Activated B cell treated with CpG ODN at 0.5 μM for 24 hours (primary cell): Measurements from ENCODE around the gene TMEM181. TPM values are rescaled to one million over a fixed set of nuclear protein-coding genes. Genes with fewer than 3 reads are reported as not detected.

ENCODE experiments used
- ATAC-seq: fragments of 200-7000 bp; cut with Tn5 transposase; one replicate; pipeline ENCODE4 v1.10.0; 2021; ENCODE audit warnings: low read depth, mild to moderate bottlenecking, moderate library complexity
- CTCF ChIA-PET: fragments of 350-600 bp; sonication (Branson Sonifier 250); formaldehyde crosslinking; loops from one replicate; lab custom pipeline; 2021; ENCODE audit warnings: antibody characterized with exemption; lab: Charles Lee
- POLR2A ChIA-PET: fragments of 350-600 bp; sonication (Branson Sonifier 250); formaldehyde crosslinking; loops from one replicate; lab custom pipeline; 2021; ENCODE audit warnings: antibody characterized with exemption; lab: Charles Lee
- DNase-seq: peaks from one replicate; pipeline ENCODE4 v3.0.0; 2022
- H3K27ac Mint-ChIP-seq: one replicate; pipeline ENCODE4 v1.8.0; 2020; ENCODE audit warnings: mixed read lengths
- H3K27me3 Mint-ChIP-seq: one replicate; pipeline ENCODE4 v1.8.0; 2021; ENCODE audit warnings: mixed read lengths
- H3K36me3 Mint-ChIP-seq: one replicate; pipeline ENCODE4 v1.8.0; 2021; ENCODE audit warnings: low read depth, mixed read lengths
- H3K4me1 Mint-ChIP-seq: one replicate; pipeline ENCODE4 v1.8.0; 2021; ENCODE audit warnings: mixed read lengths
- H3K4me3 Mint-ChIP-seq: one replicate; pipeline ENCODE4 v1.8.0; 2020; ENCODE audit warnings: mild to moderate bottlenecking, mixed read lengths
- H3K9me3 Mint-ChIP-seq: one replicate; pipeline ENCODE4 v1.8.0; 2020; ENCODE audit warnings: mixed read lengths
- intact Hi-C: fragments of 100-400 bp; cut with micrococcal nuclease; formaldehyde crosslinking; loops from one replicate; pipeline ENCODE4 v1.15.1; 2024
- total RNA-seq: library from RNA; stranded (reverse); gene quantifications from 2 replicates; pipeline ENCODE4 v1.2.3, GENCODE V29; 2022
- TF ChIP-seq, protein P1 (sequence below): fragments of 200-600 bp; IDR thresholded peaks from one replicate; pipeline ENCODE4 v1.8.0; 2022; ENCODE audit warnings: antibody characterized with exemption, mild to moderate bottlenecking

TMEM181 gene
- total RNA-seq, 1 donor from 2014 or later, result 8.8 TPM

DNA sequence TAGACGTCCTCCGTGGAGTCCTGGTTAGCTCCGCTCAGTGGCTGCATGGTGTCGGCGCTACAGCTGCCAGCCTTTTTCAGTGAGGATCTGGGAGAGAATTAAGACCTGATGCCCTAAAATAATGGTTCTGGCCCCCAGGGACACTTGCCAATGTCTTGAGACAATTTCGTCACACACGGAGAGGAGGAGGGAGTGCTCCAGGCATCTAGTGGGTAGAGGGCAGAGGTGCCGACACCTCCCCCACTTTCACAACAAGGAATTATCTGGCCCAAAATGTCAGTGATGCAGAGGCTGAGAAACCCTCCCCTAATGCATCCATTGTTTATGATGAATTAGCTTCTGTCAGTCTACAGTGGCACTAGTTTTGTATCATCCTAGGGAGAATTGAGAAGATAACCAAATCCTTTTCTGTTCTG is 24.4 kb downstream of the TMEM181 start:
- Mint-ChIP-seq H3K9me3 (no peaks in the 10 kb centered on the region), H3K27me3 (no peaks in the 10 kb centered on the region), H3K4me3 (no peak overlapping the region), H3K4me1 (no peaks in the 10 kb centered on the region), H3K36me3 (peaks cover 74% of the 10 kb centered on the region), H3K27ac (no peak overlapping the region)
- TF ChIP-seq, protein P1, sequence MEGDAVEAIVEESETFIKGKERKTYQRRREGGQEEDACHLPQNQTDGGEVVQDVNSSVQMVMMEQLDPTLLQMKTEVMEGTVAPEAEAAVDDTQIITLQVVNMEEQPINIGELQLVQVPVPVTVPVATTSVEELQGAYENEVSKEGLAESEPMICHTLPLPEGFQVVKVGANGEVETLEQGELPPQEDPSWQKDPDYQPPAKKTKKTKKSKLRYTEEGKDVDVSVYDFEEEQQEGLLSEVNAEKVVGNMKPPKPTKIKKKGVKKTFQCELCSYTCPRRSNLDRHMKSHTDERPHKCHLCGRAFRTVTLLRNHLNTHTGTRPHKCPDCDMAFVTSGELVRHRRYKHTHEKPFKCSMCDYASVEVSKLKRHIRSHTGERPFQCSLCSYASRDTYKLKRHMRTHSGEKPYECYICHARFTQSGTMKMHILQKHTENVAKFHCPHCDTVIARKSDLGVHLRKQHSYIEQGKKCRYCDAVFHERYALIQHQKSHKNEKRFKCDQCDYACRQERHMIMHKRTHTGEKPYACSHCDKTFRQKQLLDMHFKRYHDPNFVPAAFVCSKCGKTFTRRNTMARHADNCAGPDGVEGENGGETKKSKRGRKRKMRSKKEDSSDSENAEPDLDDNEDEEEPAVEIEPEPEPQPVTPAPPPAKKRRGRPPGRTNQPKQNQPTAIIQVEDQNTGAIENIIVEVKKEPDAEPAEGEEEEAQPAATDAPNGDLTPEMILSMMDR, result no peak
- ATAC-seq (no peak), DNase-seq (no peak)
- intact Hi-C loops, result no loop called here
- ChIA-PET CTCF (no interaction called here), POLR2A (no interaction called here)

DNA sequence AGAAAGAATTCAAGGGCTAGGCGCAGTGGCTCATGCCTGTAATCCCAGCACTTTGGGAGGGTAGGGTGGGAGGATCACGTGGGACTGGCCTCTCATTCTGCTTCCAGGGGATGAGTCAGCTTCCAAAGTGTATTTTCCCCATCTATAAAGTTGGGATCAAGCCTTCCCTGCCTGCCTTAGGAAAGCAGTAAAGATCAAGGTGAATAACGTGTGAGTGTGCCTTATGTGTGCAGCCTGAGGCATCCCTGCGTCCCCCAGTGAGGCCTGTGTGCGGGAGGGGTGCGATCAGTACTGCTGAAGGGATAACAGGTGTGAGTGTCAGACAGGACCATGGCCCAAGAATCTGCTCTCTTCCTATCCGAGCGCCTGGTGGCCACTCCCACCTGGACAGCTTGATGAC is 26.8 kb downstream of the TMEM181 start:
- H3K27ac Mint-ChIP-seq, result no peak overlapping the region
- ChIA-PET POLR2A (no interaction called here), CTCF (no interaction called here)
- no peak for DNase-seq
- ATAC-seq, result no peak
- H3K4me3 Mint-ChIP-seq, result no peak overlapping the region
- H3K9me3 Mint-ChIP-seq, result no peaks in the 10 kb centered on the region
- H3K27me3 Mint-ChIP-seq, result no peaks in the 10 kb centered on the region
- H3K36me3 Mint-ChIP-seq, result peaks cover 90% of the 10 kb centered on the region
- TF ChIP-seq, protein P1, result no peak
- intact Hi-C loops, result no loop called here
- H3K4me1 Mint-ChIP-seq, result no peaks in the 10 kb centered on the region

DNA sequence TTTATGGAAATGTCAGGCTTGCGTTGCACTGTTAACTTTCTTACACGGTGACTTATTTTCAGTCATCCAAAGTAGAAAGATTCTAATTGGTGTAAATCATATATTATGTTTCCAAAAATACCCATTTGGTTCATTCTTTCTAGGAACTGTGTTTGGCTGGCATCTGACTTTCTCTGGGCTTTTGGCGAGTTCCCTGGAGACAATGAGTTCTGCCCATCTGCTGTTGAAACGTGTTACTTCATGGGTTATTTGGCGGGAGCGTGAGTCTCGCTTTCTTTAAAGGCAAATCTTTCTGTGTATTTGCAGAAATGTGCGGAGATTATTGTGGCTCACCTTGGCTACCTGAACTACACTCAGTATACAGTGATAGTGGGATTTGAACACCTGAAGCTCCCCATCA is 29.5 kb downstream of the TMEM181 start:
- ATAC-seq, result no peak
- Mint-ChIP-seq H3K4me1 (no peaks in the 10 kb centered on the region), H3K36me3 (peaks cover 90% of the 10 kb centered on the region), H3K27me3 (no peaks in the 10 kb centered on the region), H3K27ac (no peak overlapping the region), H3K4me3 (no peak overlapping the region), H3K9me3 (no peaks in the 10 kb centered on the region)
- DNase-seq, result no peak
- CTCF ChIA-PET, result interaction anchor here (1.2 to 1.5 kb wide), 2 partner anchors 16 to 368 kb away, joined by 4 to 5 read pairs; no protein-coding TSS in a partner anchor
- POLR2A ChIA-PET, result no interaction called here
- intact Hi-C loops, result no loop called here
- TF ChIP-seq, protein P1, result no peak

DNA sequence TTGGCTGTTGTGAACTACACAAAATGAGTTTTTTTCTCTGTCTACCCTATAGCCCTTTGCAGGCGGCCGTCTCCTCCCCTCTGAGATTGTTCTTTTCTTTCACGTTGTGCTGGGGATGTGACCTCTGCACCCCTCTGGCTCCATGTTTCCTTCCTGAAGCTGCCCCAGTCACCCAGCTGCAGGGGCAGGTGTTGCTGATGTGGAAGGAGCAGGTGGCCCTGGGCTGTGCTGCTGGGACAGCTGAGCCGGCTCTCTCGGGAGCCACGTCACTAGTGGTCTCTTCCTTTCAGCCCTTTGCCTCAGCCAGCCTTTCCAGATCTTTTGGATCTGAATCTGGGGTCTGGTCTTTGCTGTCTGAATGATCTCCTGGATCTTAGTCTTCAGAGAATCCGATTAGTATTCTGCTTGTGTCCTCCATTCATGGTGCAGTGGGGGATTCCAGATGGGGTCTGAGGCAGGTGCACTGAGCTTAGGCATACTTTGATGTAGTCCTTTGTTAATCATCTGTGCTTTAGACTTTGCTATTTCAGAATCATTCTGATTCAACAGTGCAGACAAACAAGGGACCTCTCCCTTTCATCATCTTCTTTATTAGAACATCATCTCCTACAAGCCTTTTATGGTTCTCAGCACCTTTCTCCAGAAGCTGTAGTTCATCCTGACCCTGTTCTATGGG is 31.4 kb downstream of the TMEM181 start:
- Mint-ChIP-seq H3K4me1 (peaks cover 1% of the 10 kb centered on the region), H3K27me3 (no peaks in the 10 kb centered on the region), H3K4me3 (no peak overlapping the region), H3K27ac (no peak overlapping the region), H3K9me3 (no peaks in the 10 kb centered on the region), H3K36me3 (peaks cover 83% of the 10 kb centered on the region)
- DNase-seq (no peak), ATAC-seq (no peak)
- TF ChIP-seq, protein P1, result no peak
- intact Hi-C loops, result no loop called here
- ChIA-PET POLR2A (no interaction called here), CTCF (no interaction called here)

DNA sequence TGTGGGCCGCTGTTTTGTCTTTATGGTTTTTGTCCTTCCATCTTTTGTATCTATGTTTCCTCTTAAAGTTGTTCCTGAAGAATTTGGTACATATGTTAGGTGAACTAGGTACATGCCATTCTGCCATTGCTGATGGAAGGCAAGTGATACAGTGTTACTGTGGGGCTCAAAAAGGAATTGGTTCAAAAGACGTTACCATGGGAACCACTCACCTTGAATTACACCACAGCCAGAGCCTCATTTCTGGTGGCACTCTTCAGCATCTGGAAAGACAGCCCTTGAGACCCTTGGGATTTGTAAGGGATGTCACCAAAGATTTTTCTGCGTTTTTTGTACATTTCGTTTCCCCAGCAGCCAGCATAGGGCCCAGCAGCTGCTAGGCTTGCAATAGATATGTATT is 31.9 kb downstream of the TMEM181 start:
- peaks cover 7% of the 10 kb centered on the region for H3K4me1 Mint-ChIP-seq
- no peak overlapping the region for H3K27ac Mint-ChIP-seq
- ChIA-PET CTCF (no interaction called here), POLR2A (no interaction called here)
- intact Hi-C loops, result no loop called here
- no peak for ATAC-seq
- no peak overlapping the region for H3K4me3 Mint-ChIP-seq
- no peaks in the 10 kb centered on the region for H3K27me3 Mint-ChIP-seq
- TF ChIP-seq, protein P1, result no peak
- H3K9me3 Mint-ChIP-seq, result no peaks in the 10 kb centered on the region
- no peak for DNase-seq
- H3K36me3 Mint-ChIP-seq, result peaks cover 83% of the 10 kb centered on the region
